Activated T-helper 2 cell treated with anti-CD3 and anti-CD28 coated beads, Interferon-gamma antibody, Interleukin-2, Interleukin-4, amounts not matched to agents 10 μg/mL and 5 μg/mL and 100 μg/mL, durations not matched to agents 14 hours and 24 hours and 36 hours (primary cell): ENCODE measurements around the gene ERLIN1. TPM values are rescaled to one million over a fixed set of nuclear protein-coding genes. Genes with fewer than 3 reads are reported as not detected.

Source experiments
- DNase-seq: peaks from one replicate; pipeline ENCODE4 v3.0.0; 2021; ENCODE audit warnings: low spot score
- H3K27ac Mint-ChIP-seq: one replicate; pipeline ENCODE4 v1.8.0; 2021; ENCODE audit warnings: mixed read lengths
- H3K27me3 Mint-ChIP-seq: one replicate; pipeline ENCODE4 v1.8.0; 2021; ENCODE audit warnings: low read depth, mixed read lengths
- H3K36me3 Mint-ChIP-seq: one replicate; pipeline ENCODE4 v1.8.0; 2021; ENCODE audit warnings: low read depth, mixed read lengths
- H3K4me1 Mint-ChIP-seq: one replicate; pipeline ENCODE4 v1.8.0; 2021; ENCODE audit warnings: low read depth, mixed read lengths
- H3K4me3 Mint-ChIP-seq: one replicate; pipeline ENCODE4 v1.8.0; 2021; ENCODE audit warnings: low read depth, mild to moderate bottlenecking, moderate library complexity, mixed read lengths
- H3K9me3 Mint-ChIP-seq: one replicate; pipeline ENCODE4 v1.8.0; 2021; ENCODE audit warnings: mixed read lengths
- intact Hi-C: fragments of 100-400 bp; cut with micrococcal nuclease; formaldehyde crosslinking; loops from one replicate; pipeline ENCODE4 v1.15.1; 2023
- total RNA-seq: library from RNA; stranded (reverse); gene quantifications from 2 replicates; pipeline ENCODE4 v1.2.3, GENCODE V29; 2022

The ERLIN1 gene
- total RNA-seq, 1 donor from 2014 or later: 19.4 TPM

- intact Hi-C loops: loop anchor here (1.0 to 5.0 kb wide), 6 partner anchors 18 to 349 kb away; partner anchors contain the start of genes BLOC1S2 and HIF1AN
- H3K4me3 Mint-ChIP-seq: peak overlapping the region; percentile 99
- peaks cover 64% of the 10 kb centered on the region for H3K36me3 Mint-ChIP-seq
- no peak for DNase-seq
- H3K27ac Mint-ChIP-seq: peak overlapping the region; percentile 94
- no peaks in the 10 kb centered on the region for H3K27me3 Mint-ChIP-seq
- H3K4me1 Mint-ChIP-seq: peaks cover 61% of the 10 kb centered on the region
- no peaks in the 10 kb centered on the region for H3K9me3 Mint-ChIP-seq
Observed at GRCh38 chr10:100186253-100187212, 704 bp upstream of the ERLIN1 start.

GRCh38 chr10:100184840-100185239, 989 bp downstream of the ERLIN1 start:
- Mint-ChIP-seq H3K36me3 (peaks cover 65% of the 10 kb centered on the region), H3K4me3 (peak overlapping the region; percentile 99), H3K9me3 (no peaks in the 10 kb centered on the region), H3K27ac (peak overlapping the region; percentile 94), H3K4me1 (peaks cover 61% of the 10 kb centered on the region), H3K27me3 (no peaks in the 10 kb centered on the region)
- no peak for DNase-seq
- intact Hi-C loops: loop anchor here (5.0 kb wide), 2 partner anchors 33 to 322 kb away; no protein-coding TSS in a partner anchor

DNA sequence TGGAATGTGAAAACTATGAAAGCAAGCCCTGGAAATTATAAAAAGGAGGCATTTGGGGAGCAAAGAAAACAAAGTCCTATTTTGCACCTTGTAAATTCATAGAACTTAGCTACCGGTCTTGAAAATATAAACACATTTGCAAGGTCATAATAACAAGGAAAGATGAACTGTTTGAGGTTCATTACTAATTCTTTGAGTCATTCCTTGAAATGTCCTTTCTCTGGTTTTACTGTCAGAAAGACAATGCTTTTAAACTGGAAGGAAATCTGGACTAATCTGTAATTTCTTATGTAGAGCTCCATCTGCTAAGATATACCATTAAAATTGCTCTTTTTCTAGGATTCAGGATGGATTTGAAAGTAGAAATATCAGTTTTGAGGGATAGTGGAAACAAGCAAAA, 1.4 kb downstream of the ERLIN1 start:
- H3K9me3 Mint-ChIP-seq: no peaks in the 10 kb centered on the region
- intact Hi-C loops: no loop called here
- H3K27me3 Mint-ChIP-seq: no peaks in the 10 kb centered on the region
- peaks cover 60% of the 10 kb centered on the region for H3K4me1 Mint-ChIP-seq
- H3K27ac Mint-ChIP-seq: peak overlapping the region; percentile 94
- H3K4me3 Mint-ChIP-seq: peak overlapping the region; percentile 99
- peaks cover 61% of the 10 kb centered on the region for H3K36me3 Mint-ChIP-seq
- DNase-seq: no peak

DNA sequence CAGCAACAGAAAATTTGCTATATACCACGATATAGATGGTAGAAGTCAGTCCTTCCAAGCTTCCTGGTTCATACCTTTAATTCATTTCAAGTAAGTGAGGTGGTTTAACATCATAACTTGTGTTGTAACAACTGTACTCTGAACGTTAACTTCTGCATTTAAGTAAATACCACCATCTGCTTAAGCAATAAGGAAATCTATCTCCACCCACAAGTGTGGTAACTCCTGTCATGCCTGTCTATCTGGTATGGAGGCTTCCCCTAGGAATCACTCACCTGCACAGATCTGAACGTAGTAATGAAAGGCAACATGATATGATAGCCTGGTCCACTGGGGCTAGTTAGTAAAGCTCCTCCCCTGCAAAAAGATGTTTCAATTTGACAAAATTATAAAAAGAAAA, 2.3 kb downstream of the ERLIN1 start:
- DNase-seq: no peak
- Mint-ChIP-seq H3K4me3 (peak overlapping the region; percentile 27), H3K36me3 (peaks cover 59% of the 10 kb centered on the region), H3K27me3 (no peaks in the 10 kb centered on the region), H3K4me1 (peaks cover 56% of the 10 kb centered on the region), H3K27ac (no peak overlapping the region), H3K9me3 (no peaks in the 10 kb centered on the region)
- intact Hi-C loops: no loop called here

DNA sequence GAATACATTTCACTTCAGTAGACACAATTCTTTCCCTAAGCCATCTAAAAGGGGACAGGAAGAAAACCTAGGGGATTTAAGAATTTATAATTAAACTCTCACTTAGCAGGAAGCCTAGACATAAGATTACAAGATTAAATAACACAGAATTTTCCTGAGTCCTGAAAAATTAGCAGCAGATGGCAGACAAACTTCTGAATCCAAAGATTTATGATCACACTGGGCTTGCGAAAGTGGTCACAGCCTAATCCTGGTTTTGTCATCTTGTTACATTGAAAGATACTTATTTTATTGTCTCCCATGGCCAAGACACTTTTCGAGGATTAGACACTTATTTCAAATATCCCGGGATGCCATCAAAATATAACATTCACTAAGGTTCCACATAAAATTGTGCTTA, 2.9 kb downstream of the ERLIN1 start:
- intact Hi-C loops: no loop called here
- Mint-ChIP-seq H3K4me3 (no peak overlapping the region), H3K36me3 (peaks cover 61% of the 10 kb centered on the region), H3K27me3 (no peaks in the 10 kb centered on the region), H3K27ac (no peak overlapping the region), H3K9me3 (no peaks in the 10 kb centered on the region), H3K4me1 (peaks cover 56% of the 10 kb centered on the region)
- no peak for DNase-seq

DNA sequence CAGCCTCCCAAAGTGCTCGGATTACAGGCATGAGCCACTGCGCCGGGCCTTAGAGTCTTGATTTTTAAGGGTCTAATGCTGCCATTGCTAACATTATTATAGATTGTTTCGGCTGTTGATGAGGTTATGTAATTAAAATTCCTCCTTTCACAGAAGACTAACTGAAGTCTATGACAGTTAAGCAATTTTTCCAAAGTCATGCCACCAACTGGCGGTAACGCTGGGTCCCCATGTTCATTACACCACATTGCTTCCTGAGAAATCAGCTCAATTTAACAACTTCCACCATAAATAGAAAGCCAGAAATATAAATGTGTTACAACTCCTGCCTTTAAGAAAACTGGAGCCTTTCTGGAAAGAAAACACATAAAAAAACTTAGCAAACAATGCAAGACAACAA, 3.5 kb downstream of the ERLIN1 start:
- Mint-ChIP-seq H3K27ac (no peak overlapping the region), H3K27me3 (no peaks in the 10 kb centered on the region), H3K9me3 (no peaks in the 10 kb centered on the region), H3K4me1 (peaks cover 50% of the 10 kb centered on the region), H3K36me3 (peaks cover 62% of the 10 kb centered on the region), H3K4me3 (no peak overlapping the region)
- DNase-seq: no peak
- intact Hi-C loops: no loop called here

- Mint-ChIP-seq H3K36me3 (peaks cover 75% of the 10 kb centered on the region), H3K27ac (no peak overlapping the region), H3K4me1 (peaks cover 31% of the 10 kb centered on the region), H3K9me3 (peaks cover 8% of the 10 kb centered on the region), H3K27me3 (no peaks in the 10 kb centered on the region), H3K4me3 (no peak overlapping the region)
- intact Hi-C loops: loop anchor here (2.0 kb wide), 1 partner anchor 27 kb away; no protein-coding TSS in a partner anchor
- no peak for DNase-seq
Observed at GRCh38 chr10:100175875-100176274, 10.0 kb downstream of the ERLIN1 start.

DNA sequence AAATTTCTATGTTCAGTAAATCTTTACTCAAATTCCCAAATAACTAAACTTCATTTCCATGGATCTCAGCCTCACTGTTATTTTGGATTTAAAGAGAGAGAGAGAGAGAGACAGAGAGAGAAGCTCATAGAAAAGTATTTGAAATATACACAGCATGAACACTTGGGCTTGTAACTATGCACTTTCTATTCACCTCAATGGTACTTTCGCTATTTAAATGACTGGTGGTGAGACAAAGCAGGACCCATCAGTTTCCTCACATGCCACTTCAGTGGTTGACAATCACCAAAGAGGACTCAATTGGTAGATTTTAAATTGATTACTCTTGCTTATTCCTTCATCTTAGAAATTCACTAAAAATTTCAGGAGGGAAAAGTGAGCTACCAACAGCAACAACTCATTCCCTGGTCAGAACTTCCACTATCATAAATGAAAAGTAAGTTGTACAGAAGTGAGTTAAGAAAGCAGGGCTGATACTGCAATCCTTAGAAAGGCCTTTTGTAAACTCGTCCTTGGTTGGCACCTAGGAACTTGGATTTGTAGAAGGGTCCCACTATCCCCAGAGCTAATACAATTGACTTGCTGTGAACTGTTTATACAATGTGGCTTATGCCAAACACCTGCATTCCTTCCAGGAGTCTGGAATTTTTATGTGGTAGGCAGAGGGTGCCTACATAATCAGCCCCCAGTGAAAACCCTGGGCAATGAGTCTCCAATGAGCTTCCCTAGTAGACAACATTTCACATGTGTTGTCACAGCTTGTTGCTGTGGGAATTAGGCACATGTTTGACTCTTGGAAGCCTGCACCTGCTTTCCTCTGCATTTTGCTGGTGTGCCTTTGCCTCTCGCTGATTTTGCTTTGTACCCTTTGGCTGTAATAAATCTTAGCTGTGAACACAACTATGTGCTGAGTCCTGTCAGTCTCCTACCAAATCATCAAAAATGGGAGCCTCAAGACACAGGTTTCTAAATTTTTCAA, 10.8 kb downstream of the ERLIN1 start:
- H3K27me3 Mint-ChIP-seq: no peaks in the 10 kb centered on the region
- intact Hi-C loops: loop anchor here (2.0 kb wide), 1 partner anchor 26 kb away; no protein-coding TSS in a partner anchor
- peak overlapping the region; percentile 49 for H3K27ac Mint-ChIP-seq
- H3K36me3 Mint-ChIP-seq: peaks cover 72% of the 10 kb centered on the region
- no peak overlapping the region for H3K4me3 Mint-ChIP-seq
- peaks cover 30% of the 10 kb centered on the region for H3K4me1 Mint-ChIP-seq
- no peak for DNase-seq
- H3K9me3 Mint-ChIP-seq: peaks cover 8% of the 10 kb centered on the region

DNA sequence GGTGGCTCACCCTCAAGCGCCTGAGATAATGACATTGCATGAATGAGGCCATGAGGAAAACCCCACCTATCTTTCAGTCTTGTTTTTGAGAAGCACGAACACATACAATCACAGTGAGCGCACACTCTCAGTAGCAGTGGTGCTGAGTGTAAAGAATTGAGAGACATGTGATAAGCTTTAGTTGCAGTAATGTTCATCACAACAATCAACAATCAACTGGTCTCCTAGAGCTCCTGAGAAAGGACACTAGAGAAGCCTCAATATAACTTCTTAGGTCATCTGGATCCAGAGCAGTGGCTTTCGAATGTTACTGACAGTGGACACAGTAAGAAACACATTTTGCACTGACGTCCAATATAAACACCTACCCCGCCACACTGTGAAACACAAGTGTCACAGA, 12.8 kb downstream of the ERLIN1 start:
- H3K27ac Mint-ChIP-seq: no peak overlapping the region
- H3K4me3 Mint-ChIP-seq: no peak overlapping the region
- no peak for DNase-seq
- H3K4me1 Mint-ChIP-seq: peaks cover 33% of the 10 kb centered on the region
- intact Hi-C loops: no loop called here
- H3K36me3 Mint-ChIP-seq: peaks cover 70% of the 10 kb centered on the region
- H3K9me3 Mint-ChIP-seq: peaks cover 8% of the 10 kb centered on the region
- H3K27me3 Mint-ChIP-seq: no peaks in the 10 kb centered on the region

DNA sequence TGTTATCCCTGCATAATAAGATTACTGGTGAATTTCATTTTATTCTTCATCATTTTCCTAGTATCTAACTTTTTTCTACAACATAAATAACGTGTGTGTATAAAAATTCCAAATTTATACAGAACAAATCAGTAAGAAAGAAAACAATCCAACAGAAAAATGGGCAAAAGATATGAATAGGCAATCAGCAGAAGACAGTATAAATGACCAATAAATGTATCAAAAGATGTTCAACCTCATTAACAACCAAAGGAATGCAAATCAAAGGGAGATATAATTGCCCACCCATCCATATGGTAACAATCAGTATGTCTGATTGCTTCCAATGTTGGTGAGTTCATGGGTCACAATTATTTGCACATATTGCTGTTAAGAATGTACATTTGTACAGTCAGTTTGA, 13.5 kb downstream of the ERLIN1 start:
- Mint-ChIP-seq H3K36me3 (peaks cover 67% of the 10 kb centered on the region), H3K9me3 (peaks cover 8% of the 10 kb centered on the region), H3K27ac (no peak overlapping the region), H3K4me3 (no peak overlapping the region), H3K4me1 (peaks cover 39% of the 10 kb centered on the region), H3K27me3 (no peaks in the 10 kb centered on the region)
- DNase-seq: no peak
- intact Hi-C loops: no loop called here

DNA sequence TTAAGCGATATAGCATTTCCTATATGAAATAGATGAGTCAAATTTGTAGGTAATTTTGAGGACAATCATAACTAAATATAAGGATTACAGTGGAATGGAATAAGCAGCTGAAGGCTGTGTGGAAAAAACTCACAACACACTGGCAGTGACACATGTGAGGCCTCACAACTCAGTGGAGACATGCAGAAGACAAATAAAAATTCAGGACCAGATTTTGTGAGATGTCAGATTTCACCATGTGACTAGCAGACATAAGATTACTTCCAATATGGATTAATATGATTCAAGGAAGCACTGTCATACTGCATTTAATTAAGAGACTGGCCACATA, 17.6 kb downstream of the ERLIN1 start:
- intact Hi-C loops: loop anchor here (2.0 kb wide), 1 partner anchor 19 kb away; the partner anchor contains the start of gene ERLIN1
- Mint-ChIP-seq H3K4me3 (peak overlapping the region; percentile 68), H3K27ac (peak overlapping the region; percentile 77), H3K4me1 (peaks cover 28% of the 10 kb centered on the region), H3K36me3 (peaks cover 61% of the 10 kb centered on the region), H3K27me3 (no peaks in the 10 kb centered on the region), H3K9me3 (peaks cover 8% of the 10 kb centered on the region)
- DNase-seq: no peak

DNA sequence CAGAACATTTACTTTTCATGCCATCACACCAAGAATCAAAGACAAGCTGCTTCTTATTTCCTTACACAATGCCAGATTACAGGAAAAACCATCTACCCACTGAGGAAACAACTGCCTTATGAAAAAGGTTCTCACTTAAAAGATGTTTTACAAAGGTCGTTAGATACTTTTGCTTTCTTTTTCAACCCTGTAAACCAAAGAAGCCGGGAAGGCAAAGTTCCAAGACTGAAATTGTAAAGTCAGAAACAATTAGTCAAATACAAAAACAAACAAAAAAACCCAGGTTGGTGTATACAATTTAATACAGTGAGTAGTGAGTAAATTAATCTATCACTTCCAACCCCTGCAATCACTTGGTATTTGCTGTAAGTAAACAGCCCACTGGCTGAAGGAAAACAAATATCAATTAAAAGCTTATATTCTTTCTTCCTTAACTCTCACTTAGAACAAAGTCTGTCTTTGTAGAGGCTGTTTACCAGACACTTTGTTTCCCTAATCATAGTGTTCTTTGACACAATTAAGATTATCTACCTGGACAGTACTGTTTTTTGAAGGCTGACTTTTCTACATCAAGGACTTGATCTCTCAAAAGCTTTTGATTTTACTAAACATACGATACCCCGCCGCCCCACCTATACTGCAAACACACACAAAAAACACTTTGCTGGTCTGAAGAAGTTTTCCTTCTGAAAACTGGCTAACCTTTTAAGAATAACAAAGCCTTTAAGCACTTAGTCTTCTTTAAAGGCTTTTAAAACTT, 18.1 kb downstream of the ERLIN1 start:
- intact Hi-C loops: loop anchor here (2.0 kb wide), 1 partner anchor 19 kb away; the partner anchor contains the start of gene ERLIN1
- peaks cover 60% of the 10 kb centered on the region for H3K36me3 Mint-ChIP-seq
- no peaks in the 10 kb centered on the region for H3K27me3 Mint-ChIP-seq
- DNase-seq: no peak
- H3K27ac Mint-ChIP-seq: peak overlapping the region; percentile 77
- peak overlapping the region; percentile 68 for H3K4me3 Mint-ChIP-seq
- peaks cover 6% of the 10 kb centered on the region for H3K9me3 Mint-ChIP-seq
- H3K4me1 Mint-ChIP-seq: peaks cover 28% of the 10 kb centered on the region
